ENCODE data around the gene LZTR1. TPM values are rescaled to one million over a fixed set of nuclear protein-coding genes. Genes with fewer than 3 reads are reported as not detected.
A peak's percentile ranks its signal among the peaks of the same experiment; 100 is the strongest.
"Not testable (repeated sequence)": the region's sequence is repeated elsewhere in the genome, so short reads cannot be mapped to it uniquely, and the experiment has no call there.

LZTR1 gene
- total RNA-seq = 93.5 TPM

DNA sequence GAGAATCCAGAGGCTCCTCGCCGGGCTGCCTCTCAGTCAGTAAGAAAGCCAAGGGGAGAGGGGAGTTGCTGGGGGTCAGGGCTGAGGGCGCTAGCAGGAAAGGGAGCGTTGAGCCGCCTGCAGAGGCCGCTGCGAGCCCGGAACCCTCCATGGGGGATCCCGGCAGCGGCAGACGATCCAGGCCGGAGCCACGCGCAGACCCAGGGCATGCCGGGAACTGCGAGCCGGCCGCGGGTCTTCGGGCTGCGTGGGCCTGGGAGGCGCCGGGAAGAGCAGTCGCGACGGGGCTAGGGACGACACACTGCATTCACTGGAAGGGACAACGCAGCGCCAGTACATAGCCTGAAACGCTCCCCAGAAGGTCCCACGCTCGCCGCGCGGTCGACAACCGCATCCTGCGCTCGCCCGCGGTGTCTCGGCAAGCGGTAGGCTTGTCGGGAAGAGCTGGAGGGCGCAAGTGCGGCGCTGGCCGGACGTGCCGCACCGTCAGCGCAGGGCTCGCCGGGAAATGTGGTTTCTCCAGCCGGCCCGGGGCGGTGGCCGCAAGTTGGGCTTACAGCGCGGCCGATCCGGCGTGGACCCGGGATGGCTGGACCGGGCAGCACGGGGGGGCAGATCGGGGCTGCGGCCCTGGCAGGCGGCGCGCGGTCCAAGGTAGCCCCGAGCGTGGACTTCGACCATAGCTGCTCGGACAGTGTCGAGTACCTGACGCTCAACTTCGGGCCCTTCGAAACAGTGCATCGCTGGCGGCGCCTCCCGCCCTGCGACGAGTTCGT, at the start of gene LZTR1:
Gene LZTR1 (plus strand): TSS at position 511 of the 776 bp plus-strand sequence. CDS start 75 bp downstream, at position 586.
- peak; percentile 82 for DNase-seq (ENCODE audit: low spot score)

DNA sequence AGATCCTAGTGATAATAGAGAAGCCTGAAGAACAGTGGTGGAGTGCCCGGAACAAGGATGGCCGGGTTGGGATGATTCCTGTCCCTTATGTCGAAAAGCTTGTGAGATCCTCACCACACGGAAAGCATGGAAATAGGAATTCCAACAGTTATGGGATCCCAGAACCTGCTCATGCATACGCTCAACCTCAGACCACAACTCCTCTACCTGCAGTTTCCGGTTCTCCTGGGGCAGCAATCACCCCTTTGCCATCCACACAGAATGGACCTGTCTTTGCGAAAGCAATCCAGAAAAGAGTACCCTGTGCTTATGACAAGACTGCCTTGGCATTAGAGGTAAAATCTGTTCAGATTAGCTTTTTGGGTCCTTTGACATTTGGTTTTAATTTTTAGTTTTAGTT, 48.2 kb upstream of the LZTR1 start:
- no peak for DNase-seq (ENCODE audit: low spot score)

DNA sequence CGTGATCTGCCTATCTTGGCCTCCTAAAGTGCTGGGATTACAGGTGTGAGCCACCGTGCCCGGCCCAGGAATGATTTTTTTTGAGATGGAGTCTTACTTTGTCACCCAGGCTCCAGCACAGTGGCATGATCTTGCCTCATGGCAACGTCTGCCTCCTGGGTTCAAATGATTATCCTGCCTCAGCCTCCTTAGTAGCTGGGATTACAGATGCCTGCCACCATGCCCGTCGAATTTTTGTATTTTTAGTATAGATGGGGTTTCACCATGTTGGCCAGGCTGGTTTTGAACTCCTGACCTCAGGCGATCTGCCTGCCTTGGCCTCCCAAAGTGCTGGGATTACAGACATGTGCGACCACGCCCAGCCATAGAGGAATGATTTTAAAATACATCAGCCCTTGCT, 47.0 kb upstream of the LZTR1 start:
- DNase-seq (ENCODE audit: low spot score) = not testable (repeated sequence)

DNA sequence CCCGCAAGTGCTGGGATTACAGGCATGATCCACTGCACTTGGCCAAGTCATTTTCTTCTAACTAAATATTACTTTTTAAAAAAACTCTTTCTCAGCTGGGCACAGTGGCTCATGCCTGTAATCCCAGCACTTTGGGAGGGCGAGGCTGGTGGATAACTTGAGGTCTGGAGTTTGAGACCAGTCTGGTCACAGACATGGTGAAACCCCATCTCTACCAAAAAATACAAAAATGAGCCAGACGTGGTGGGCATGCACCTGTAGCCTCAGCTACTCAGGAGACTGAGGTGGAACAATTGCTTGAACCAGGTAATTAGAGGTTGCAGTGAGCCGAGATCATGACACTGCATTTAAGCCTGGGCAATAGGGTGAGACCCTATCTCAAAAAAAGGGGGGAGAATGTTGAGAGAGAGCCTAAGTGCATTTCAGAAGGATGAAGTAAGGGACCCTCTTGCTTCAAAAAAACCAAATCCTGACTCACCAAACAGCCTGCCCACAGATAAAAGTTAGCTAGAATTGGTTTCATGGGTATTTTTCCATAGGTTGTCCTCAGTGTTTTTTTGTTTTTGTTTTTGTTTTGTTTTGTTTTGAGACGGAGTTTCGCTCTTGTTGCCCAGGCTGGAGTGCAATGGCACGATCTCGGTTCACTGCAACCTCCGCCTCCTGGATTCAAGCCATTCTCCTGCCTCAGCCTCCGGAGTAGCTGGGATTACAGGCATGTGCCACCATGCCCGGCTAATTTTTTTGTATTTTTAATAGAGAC, 46.1 kb upstream of the LZTR1 start:
- not testable (repeated sequence) for DNase-seq (ENCODE audit: low spot score)

DNA sequence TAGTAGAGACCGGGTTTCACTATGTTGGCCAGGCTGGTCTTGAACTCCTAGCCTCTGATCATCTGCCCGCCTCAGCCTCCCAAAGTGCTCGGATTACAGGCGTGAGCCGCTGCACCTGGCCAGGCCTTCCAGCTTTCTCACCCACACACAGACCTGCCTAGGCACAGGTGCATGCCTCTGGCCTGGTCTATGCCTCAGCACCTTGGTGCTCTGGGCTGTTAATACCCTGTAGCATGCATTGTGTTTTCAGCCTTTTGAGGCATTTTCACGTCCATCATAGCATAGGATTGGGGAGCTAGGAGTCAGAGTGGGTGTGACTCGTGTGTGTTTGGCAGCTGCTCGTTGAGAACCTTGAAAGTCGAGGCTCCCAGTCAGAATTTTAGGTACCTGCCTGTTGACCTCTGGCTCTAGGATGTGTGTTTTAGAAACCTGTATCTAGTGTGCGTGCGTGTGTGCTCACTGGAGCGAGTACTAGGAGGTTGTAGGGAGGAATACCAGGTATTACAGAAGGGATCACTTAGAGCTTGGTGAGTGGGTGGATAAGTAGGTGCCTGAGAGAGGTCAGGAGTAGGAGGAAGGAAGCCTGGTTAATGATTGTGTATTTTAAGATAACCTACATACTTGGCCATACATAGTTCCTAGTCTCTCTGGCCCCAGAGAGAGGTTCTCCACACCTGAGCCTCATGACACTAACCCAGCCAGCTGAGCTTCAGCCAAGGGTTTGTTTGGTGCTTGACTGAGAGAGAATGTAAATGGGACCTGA, 44.9 kb upstream of the LZTR1 start:
- DNase-seq (ENCODE audit: low spot score) = peak; percentile 57

DNA sequence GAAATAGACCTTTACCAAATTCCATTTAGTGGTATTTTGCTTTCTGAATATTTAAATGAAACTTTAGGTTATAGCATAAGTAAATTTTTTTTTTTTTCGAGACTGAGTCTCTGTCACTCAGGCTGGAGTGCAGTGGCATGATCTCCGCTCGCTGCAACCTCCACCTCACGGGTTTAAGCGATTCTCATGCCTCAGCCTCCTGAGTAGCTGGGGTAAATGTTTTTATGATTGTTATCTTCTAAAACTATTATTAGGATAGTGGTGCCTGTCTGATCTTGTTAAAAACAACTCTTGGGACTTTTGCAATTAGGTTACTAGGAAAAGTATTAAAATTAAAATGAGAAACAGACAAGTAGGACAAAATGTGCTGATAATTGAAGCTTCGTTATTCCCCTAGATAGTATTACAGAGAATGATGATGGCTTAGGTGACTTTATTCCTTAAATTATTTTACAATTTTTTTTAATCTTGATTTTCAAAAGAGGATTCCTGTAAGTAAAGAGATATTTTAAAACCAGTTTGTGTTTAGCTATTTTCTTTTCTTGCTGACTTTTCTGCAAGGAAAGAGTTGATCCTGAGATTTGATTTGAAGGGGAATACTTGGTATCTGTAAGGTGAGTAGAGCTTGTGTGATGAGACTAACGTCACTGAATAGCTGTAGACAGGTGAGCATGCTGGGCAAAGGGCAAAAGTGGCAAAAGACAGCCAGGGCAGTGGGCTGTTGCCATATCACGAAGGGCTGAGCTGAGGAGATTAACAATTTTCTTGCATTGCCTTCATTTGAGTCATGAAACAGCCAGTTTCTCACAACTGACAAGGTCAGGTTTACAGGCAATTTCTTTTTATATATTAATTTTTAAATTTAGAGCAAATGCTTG, 44.1 kb upstream of the LZTR1 start:
- no peak for DNase-seq (ENCODE audit: low spot score)

DNA sequence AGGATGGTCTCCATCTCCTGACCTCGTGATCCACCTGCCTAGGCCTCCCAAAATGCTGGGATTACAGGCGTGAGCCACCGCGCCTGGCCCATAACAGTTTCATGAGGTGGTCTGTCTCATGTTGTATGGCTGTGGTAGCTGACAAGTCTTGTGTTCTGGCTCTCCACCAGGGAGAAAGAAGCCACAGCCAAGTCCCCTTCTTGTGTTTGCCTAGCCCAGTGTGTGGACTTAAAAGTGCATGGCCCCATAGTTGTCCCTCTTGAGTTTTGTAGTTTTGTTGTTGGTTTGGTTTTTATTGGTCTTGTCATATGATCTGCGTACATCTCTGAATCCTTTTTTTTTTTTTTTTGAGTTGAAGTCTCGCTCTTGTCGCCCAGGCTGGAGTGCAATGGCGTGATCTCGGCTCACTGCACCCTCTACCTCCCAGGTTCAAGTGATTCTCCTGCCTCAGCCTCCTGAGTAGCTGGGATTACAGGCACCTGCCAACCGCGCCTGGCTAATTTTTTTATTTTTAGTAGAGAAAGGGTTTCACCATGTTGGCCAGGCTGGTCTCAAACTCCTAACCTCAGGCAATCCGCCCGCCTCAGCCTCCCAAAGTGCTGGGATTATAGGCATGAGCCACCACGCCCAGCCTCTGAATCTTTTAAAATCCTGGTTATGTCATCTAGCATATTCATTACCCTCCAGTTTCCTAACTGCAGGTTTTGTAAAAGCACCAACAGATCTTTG, 42.5 kb upstream of the LZTR1 start:
- not testable (repeated sequence) for DNase-seq (ENCODE audit: low spot score)

DNA sequence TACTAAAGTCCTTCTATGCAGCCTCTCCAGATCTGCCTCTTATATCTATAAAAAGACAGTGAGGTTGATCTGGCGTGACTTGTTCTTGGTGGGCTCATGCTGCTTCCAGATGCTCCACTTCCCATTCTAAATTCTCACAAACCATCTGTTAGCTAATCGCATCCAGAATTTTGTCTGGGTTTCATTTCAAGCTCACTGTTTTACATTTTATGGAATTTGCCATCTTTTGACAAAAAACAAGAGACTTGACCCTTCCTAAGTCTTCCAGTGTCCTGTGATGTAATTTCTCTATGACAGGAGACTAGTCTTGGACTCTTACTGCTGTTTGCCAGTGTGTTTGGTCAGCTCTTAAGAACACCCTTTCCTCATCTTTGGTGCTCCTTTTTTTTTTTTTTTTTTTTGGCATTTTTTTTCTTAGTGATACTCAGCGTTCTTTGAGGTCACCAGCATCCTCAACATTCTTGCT, 41.9 kb upstream of the LZTR1 start:
- no peak for DNase-seq (ENCODE audit: low spot score)

DNA sequence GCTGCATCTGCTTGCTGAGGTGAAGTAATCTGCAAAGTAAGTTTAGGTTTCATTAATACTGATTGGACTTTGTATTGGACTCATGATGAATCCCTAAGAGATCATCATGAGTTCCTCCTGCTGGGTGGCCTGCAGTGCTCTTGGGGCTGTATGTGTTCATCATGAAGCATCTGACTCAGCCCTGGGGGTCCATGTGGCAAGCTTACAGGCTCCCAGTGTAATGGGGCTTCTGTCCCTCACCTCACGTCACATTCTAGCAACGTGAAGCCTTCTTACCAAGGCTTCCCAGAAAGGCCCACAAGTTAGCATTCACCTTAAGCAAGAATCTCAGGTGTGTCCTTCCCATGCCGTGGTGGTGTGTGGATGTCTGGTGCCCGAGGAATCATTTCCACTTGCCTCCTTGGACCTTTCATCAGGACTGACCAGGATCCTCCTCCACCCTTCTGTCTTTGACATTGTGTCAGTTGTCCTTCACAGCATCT, 41.2 kb upstream of the LZTR1 start:
- no peak for DNase-seq (ENCODE audit: low spot score)

DNA sequence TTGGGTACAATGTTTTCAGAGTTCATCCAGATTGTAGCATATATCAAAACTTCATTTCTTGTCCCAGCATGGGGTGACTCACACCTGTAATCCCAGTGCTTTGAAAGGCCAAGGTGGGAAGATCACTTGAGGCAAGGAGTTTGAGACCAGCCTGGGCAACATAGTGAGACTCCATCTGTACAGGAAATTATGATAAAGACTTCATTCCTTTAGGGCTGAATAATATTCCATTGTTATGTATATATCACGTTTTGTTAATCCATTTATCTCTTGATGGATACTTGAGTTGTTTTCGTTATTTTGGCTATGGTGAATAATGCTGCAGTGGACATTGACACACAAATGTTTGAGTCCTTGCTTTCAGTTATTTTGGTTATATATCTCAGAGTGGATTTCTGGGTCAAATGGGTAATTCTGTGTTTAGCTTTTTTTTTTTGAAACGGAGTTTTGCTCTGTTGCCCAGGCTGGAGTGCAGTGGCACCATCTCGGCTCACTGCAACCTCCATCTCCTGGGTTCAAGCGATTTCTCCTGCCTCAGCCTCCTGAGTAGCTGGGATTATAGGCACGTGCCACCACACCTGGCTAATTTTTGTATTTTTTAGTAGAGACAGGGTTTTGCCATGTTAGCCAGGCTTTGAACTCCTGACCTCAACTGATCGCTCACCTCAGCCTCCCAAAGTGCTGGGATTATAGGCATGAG, 39.7 kb upstream of the LZTR1 start:
- DNase-seq (ENCODE audit: low spot score) = not testable (repeated sequence)

DNA sequence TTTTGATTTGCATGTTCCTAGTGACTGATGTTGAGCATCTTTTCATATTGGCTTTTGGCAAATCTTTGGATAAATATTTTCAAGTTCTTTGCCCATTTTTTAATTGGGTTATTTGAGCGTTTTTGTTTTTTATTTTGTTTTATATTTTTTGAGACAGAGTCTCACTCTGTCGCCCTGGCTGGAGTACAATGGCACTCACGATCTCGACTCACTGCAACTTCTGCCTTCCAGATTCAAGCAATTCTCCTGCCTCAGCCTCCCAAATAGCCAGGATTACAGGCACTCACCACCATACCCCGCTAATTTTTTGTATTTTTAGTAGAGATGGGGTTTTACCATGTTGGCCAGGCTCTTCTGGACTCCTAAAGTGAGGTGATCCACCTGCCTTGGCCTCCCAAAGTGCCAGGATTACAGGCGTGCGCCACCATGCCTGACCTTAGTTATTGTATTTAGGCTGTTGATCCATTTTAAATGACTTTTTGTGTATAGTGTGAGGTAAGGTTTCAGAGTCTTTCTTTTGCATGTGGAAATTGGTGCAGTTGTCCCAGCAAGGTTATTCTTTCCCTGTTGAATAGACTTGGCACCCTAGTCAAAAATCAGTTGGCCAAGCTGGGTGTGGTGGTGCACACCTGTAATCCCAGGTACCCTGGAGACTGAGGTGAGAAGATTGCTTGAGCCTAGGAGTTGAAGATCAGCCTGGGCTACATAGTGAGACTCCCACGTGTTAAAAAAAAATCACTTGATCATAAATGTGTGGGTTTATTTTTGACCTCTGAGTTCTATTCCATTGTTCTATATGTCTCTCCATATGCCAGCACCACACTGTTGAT, 38.8 kb upstream of the LZTR1 start:
- DNase-seq (ENCODE audit: low spot score) = no peak

DNA sequence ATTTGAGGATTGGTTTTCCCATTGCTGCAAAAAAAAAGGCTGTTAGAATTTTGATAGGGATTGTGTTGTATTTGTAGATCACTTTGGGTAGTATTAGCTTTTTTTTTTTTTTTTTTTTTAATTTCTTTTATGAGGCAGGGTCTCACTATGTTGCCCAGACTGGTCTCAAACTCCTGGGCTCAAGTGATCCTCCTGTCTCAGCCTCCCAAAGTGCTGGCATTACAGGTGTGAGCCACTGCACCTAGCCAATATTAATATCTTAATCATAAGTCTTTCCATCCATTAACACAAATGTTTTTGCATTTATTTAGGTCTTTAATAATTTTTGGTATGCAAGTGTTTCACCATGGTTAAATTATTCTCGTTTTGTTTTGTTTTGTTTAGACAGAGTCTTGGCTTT, 38.1 kb upstream of the LZTR1 start:
- DNase-seq (ENCODE audit: low spot score) = no peak

DNA sequence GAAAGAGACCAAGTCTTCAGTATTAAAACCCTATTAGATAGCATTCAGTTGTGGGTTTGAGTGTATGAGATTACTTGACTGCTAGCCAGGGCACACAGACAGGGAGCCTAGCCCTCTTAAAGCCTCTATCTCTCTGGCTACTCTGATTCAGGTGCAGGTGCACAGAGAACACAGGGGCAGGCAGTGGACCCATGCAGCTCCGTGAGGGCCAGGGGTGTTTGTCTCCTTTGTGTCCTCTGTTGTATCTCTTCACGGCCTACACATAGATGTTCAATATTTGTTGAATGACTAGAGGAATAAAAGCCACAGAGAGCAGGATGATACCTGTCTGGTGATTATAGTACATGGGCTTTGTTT, 36.5 kb upstream of the LZTR1 start:
- no peak for DNase-seq (ENCODE audit: low spot score)

DNA sequence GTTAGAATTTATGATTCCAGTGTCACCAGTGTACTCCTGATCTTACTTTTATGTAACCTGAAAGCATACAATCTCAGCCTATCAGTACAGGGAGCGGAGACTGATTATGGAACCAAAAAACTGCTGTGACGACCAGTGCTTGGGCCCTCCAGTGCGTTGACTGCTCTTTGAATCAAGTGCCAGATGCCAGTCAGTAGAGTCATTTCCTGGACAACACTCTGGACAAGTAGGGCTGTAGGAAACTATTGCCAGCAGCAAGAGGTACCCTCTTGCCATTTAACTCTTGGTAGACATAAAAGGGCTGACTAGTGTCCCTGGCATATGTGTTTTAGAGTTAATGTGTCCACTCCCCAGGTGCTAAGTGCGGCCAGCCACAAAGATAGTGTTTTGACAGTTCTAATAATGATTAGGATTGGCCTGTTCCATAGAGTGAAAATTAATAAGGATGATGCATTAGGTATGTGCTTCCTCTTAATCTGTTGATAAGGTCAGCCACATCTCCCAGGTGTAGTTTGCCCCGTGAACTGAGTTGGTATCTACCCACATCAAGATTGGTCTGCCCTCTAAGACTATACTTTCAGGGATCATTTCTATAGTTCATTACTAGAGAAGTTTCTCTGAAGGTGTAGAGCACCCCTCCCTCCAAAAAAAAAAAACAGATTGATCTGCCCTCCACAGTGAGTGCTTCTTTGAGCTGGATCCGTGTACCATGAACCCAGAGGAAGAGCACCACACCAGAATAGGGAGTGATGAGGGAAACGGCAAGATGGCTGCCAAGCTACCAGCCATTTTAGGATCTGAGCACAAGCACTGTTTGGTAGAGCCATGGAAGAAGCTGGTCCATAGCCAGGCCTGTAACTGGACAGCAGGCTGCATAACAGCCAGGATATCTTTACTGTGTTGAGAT, 35.8 kb upstream of the LZTR1 start:
- DNase-seq (ENCODE audit: low spot score) = no peak

DNA sequence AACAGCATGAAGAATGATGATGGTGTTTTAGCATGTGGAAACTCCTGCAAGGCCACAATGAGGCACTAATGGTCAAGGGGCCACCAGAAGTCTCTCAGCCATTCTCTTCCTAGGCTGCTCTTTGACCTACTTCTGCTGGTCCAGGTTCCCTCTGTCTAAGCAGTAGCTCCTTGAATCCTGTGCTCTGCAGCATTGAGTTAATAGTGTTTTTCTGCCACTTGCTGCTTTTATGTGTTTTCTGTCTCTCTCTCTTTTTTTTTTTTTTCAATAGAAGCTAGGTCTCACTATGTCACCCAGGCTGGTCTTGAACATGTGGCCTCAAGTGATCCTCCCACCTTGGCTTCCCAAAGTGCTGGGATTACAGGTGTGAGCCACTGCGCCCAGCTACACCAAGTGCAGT, 35.1 kb upstream of the LZTR1 start:
- DNase-seq (ENCODE audit: low spot score) = no peak

DNA sequence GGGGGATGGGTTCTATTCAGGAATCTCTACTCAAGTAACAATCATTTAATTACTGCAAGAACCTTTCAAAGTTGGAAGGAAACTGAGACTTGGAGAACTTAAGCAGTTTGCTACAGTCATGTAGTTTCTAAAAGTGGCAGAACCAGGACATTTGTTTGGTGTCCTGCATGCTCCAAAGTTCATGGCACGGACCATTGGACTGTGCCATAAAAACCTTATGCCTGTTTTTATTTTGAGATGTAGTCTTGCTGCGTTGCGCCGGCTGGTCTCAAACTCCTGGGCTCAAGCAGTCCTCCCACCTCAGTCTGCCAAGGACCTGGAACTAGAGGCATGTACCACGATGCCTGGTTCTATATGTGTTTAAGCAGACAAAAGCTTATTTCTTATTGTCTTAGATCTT, 33.6 kb upstream of the LZTR1 start:
- no peak for DNase-seq (ENCODE audit: low spot score)

DNA sequence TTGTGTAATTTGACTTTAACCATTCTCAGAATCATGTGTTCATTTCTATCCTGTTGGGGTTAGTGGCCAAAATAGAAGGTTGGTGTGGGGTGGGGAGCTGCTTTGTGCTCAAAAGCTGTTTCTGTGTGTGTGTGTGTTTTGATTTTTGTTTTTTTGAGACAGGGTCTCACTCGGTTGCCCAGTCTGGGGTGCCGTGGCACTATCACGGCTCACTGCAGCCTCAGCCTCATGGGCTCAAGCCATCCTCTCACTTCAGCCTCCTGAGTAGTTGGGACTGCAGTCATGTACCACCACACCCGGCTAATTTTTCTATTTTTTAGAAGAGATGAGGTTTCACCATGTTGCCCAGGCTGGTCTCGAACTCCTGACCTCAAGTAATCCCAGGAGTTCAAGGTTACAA, 33.1 kb upstream of the LZTR1 start:
- DNase-seq (ENCODE audit: low spot score) = no peak

DNA sequence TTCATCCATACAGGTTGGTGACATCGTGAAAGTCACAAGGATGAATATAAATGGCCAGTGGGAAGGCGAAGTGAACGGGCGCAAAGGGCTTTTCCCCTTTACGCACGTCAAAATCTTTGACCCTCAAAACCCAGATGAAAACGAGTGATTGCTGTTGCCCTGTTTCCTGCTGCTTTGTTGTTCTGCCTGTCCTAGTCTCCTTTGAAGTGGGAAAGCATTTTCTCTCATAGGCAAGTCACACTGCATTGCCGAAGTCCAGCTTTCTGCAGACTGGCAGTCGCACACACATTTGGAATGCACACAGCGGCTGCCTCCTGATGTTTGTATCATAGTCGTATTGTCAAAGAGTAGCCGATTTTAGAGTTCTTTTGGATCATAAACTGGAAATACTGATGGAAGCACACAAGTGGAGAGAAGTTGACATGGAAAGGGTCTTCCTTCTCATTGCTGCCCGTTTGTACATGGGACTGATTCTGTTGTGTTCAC, 32.4 kb upstream of the LZTR1 start:
- DNase-seq (ENCODE audit: low spot score) = no peak
